ENCODE measurements around the gene VAPA.

The VAPA gene

DNA sequence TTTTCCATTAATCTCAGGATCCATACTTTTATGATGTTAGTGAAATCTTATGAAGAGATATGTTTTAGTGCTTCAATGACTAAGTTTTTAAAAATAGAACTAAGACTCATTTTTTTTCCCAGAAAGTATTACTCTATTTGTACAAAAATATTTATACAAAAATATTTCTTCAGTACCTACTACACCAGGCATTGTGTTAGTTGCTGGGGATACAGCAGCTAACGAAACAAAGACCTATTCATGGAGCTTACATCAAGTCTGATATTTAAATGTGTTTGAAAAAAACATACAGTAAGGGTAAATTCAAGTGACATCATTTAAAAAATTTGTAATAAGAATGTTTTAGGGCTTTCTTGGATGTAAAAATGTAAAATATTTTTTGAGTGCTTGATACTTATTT is 11.6 kb downstream of the VAPA start:
- Histone ChIP-seq H3K9me3 (ENCODE audit: insufficient read depth, low read length) (no peaks in the 10 kb centered on the region), H3K4me3 (ENCODE audit: low read length) (no peak overlapping the region), H3K4me2 (ENCODE audit: low read length) (no peak overlapping the region), H3K9ac (ENCODE audit: low read length) (no peak overlapping the region), H3K79me2 (ENCODE audit: low read length) (peaks cover 100% of the 10 kb centered on the region), H2AFZ (ENCODE audit: low read depth, low read length) (no peak overlapping the region), H3K27ac (ENCODE audit: low read length) (no peak overlapping the region), H3K4me1 (ENCODE audit: low read length) (peaks cover 20% of the 10 kb centered on the region), H3K36me3 (replicated peaks; ENCODE audit: low read depth, low read length) (no peaks in the 10 kb centered on the region), H3K27me3 (ENCODE audit: low read depth, low read length) (no peaks in the 10 kb centered on the region), H4K20me1 (ENCODE audit: insufficient read depth, low read length) (peaks cover 96% of the 10 kb centered on the region)
- TF ChIP-seq CTCF (IDR thresholded peaks at IDR 0.05; ENCODE audit: low read depth, low read length) (no peak), EZH2phosphoT487 (IDR thresholded peaks at IDR 0.05; ENCODE audit: low read depth) (no peak)

DNA sequence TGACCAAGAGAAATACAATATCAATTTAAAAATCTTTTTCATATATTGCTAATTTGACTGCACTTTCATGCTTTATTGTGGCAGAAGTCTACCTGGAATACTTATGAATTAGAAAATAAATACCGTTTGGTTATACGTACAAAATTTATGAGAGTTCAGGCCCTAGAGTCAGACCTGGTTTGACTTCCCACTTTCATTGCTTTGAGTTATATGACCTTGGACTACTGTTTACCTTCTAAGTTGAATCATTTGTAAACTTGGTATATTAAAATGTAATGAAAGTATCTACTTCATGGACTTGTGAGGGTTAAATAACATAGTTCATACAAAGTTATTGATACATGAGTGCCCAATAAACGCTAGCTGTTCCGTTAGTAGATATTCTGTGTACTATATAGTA is 12.0 kb downstream of the VAPA start:
- Histone ChIP-seq H3K4me3 (ENCODE audit: low read length) (no peak overlapping the region), H3K4me2 (ENCODE audit: low read length) (no peak overlapping the region), H4K20me1 (ENCODE audit: insufficient read depth, low read length) (peaks cover 96% of the 10 kb centered on the region), H3K27ac (ENCODE audit: low read length) (no peak overlapping the region), H3K9me3 (ENCODE audit: insufficient read depth, low read length) (no peaks in the 10 kb centered on the region), H3K27me3 (ENCODE audit: low read depth, low read length) (no peaks in the 10 kb centered on the region), H3K4me1 (ENCODE audit: low read length) (peaks cover 16% of the 10 kb centered on the region), H3K79me2 (ENCODE audit: low read length) (peaks cover 100% of the 10 kb centered on the region), H3K36me3 (replicated peaks; ENCODE audit: low read depth, low read length) (no peaks in the 10 kb centered on the region), H3K9ac (ENCODE audit: low read length) (no peak overlapping the region), H2AFZ (ENCODE audit: low read depth, low read length) (no peak overlapping the region)
- TF ChIP-seq EZH2phosphoT487 (IDR thresholded peaks at IDR 0.05; ENCODE audit: low read depth): no peak
- no peak for TF ChIP-seq CTCF (IDR thresholded peaks at IDR 0.05; ENCODE audit: low read depth, low read length)

GRCh38 chr18:9926223-9926894 is 12.5 kb downstream of the VAPA start:
- no peak overlapping the region for H2AFZ ChIP-seq (ENCODE audit: low read depth, low read length)
- H3K4me2 ChIP-seq (ENCODE audit: low read length): no peak overlapping the region
- H3K9ac ChIP-seq (ENCODE audit: low read length): no peak overlapping the region
- H3K9me3 ChIP-seq (ENCODE audit: insufficient read depth, low read length): no peaks in the 10 kb centered on the region
- no peak overlapping the region for H3K4me3 ChIP-seq (ENCODE audit: low read length)
- H3K27ac ChIP-seq (ENCODE audit: low read length): no peak overlapping the region
- peaks cover 96% of the 10 kb centered on the region for H4K20me1 ChIP-seq (ENCODE audit: insufficient read depth, low read length)
- no peaks in the 10 kb centered on the region for H3K27me3 ChIP-seq (ENCODE audit: low read depth, low read length)
- H3K36me3 ChIP-seq (replicated peaks; ENCODE audit: low read depth, low read length): no peaks in the 10 kb centered on the region
- peaks cover 10% of the 10 kb centered on the region; the same call in 1 of the 2 replicates for H3K4me1 ChIP-seq (ENCODE audit: low read length)
- H3K79me2 ChIP-seq (ENCODE audit: low read length): peaks cover 100% of the 10 kb centered on the region
- TF ChIP-seq CTCF (IDR thresholded peaks at IDR 0.05; ENCODE audit: low read depth, low read length) (no peak), EZH2phosphoT487 (IDR thresholded peaks at IDR 0.05; ENCODE audit: low read depth) (no peak)

- H3K4me1 ChIP-seq (ENCODE audit: low read length): peaks cover 9% of the 10 kb centered on the region; the same call in 1 of the 2 replicates
- peaks cover 100% of the 10 kb centered on the region for H3K79me2 ChIP-seq (ENCODE audit: low read length)
- no peak for TF ChIP-seq CTCF (IDR thresholded peaks at IDR 0.05; ENCODE audit: low read depth, low read length)
- TF ChIP-seq EZH2phosphoT487 (IDR thresholded peaks at IDR 0.05; ENCODE audit: low read depth): no peak
- no peak overlapping the region for H3K27ac ChIP-seq (ENCODE audit: low read length)
- peaks cover 1% of the 10 kb centered on the region for H3K36me3 ChIP-seq (replicated peaks; ENCODE audit: low read depth, low read length)
- no peak overlapping the region for H3K4me2 ChIP-seq (ENCODE audit: low read length)
- H3K27me3 ChIP-seq (ENCODE audit: low read depth, low read length): no peaks in the 10 kb centered on the region
- no peak overlapping the region for H3K9ac ChIP-seq (ENCODE audit: low read length)
- H2AFZ ChIP-seq (ENCODE audit: low read depth, low read length): no peak overlapping the region
- no peaks in the 10 kb centered on the region for H3K9me3 ChIP-seq (ENCODE audit: insufficient read depth, low read length)
- H3K4me3 ChIP-seq (ENCODE audit: low read length): no peak overlapping the region
- H4K20me1 ChIP-seq (ENCODE audit: insufficient read depth, low read length): peaks cover 96% of the 10 kb centered on the region
Observed at GRCh38 chr18:9926977-9927376, 13.2 kb downstream of the VAPA start.
